ENCODE data around the gene DAD1.

DNA sequence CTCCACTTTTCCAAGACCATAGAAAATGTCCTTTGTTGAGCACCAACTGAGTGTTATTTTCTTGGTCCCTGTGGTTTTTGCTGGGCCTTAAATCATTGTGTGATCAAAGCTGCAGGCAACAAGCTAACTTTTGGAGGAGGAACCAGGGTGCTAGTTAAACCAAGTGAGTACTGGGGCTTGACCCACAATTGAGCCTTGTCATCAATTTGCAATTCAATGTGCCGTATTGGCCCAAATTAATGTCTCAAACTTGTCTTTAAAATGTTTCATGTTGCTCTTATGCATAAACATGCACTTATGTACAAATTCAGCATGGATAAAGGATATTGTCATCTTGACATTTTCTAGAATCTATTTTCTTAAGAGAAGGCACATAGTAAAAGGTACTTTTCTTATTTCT is 62.3 kb downstream of the DAD1 start:
- TF ChIP-seq CTCF (optimal IDR thresholded peaks at IDR 0.05 in 1 of 3, IDR thresholded peaks at IDR 0.05 in 1 of 3, conservative IDR thresholded peaks at IDR 0.05 in 1 of 3; ENCODE audit: extremely low read depth in 1 of 3, insufficient read depth in 2 of 3, low read length in 3 of 3) (no peak), EZH2 (IDR thresholded peaks at IDR 0.05; ENCODE audit: low read length) (no peak)

Data from keratinocyte (primary cell).